ENCODE results near the gene GFRA1. TPM values are rescaled to one million over a fixed set of nuclear protein-coding genes. Genes with fewer than 3 reads are reported as not detected.

The GFRA1 gene
- total and polyA plus RNA-seq, 12 donors = 0.38 to 9.3 (median 1.7) TPM

DNA sequence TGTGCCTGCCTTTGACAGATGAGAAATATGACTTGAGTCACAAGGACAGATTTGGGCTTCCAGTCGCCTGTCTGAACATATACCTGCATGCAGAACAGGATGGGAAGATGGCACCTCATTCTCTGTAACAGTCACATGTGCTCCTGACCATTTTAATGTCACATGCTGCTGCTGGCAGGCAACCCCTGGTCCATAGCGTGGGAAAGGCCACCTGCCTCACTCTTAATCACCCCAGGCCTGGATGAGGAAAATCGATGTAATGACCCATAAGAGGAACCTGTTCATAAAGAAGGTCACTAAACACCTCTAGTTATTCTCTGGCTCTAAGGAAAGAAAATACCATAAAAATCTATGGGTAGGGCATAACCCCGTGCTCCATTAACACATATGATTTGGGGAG is 110.2 kb downstream of the GFRA1 start:
- WGBS, 2 donors = 85 to 87% methylated on average over 4 of the region's 4 CpGs

DNA sequence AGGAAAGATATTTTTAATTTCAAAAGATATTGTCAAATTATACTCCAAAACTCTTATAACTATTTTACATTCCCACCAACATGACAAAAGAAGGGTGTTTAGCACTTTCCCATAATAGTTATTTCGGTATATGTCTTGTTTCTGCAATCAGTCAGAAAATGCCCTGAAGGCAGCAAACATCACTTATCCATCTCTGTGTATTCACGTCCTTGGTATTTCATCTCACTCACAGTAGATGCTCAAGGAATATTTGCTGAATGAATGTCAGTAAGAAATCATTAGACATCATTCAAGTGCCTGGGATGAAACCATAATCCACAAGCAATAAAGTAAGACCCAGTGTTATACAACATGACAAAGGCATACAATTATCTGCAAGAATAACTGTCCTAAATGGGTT is 112.7 kb downstream of the GFRA1 start:
- no peaks in the 10 kb centered on the region for H3K36me3 ChIP-seq
- no peak for ATAC-seq
- no peaks in the 10 kb centered on the region for H3K9me3 ChIP-seq
- H3K4me3 ChIP-seq = no peak overlapping the region
- TF ChIP-seq, protein P1, sequence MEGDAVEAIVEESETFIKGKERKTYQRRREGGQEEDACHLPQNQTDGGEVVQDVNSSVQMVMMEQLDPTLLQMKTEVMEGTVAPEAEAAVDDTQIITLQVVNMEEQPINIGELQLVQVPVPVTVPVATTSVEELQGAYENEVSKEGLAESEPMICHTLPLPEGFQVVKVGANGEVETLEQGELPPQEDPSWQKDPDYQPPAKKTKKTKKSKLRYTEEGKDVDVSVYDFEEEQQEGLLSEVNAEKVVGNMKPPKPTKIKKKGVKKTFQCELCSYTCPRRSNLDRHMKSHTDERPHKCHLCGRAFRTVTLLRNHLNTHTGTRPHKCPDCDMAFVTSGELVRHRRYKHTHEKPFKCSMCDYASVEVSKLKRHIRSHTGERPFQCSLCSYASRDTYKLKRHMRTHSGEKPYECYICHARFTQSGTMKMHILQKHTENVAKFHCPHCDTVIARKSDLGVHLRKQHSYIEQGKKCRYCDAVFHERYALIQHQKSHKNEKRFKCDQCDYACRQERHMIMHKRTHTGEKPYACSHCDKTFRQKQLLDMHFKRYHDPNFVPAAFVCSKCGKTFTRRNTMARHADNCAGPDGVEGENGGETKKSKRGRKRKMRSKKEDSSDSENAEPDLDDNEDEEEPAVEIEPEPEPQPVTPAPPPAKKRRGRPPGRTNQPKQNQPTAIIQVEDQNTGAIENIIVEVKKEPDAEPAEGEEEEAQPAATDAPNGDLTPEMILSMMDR (IDR thresholded peaks at IDR 0.05) = no peak
- no peak for DNase-seq
- H3K27ac ChIP-seq = no peak overlapping the region
- no peaks in the 10 kb centered on the region for H3K4me1 ChIP-seq
- H3K27me3 ChIP-seq = no peaks in the 10 kb centered on the region
- WGBS, 2 donors = 83 to 84% methylated on average over 2 of the region's 2 CpGs
- intact Hi-C loops (cut with DNase I) = no loop called here

More for the DNA sequence above, 110.2 kb downstream of the GFRA1 start:
- Histone ChIP-seq H3K27ac (no peak overlapping the region), H3K9me3 (no peaks in the 10 kb centered on the region), H3K36me3 (no peaks in the 10 kb centered on the region), H3K4me3 (no peak overlapping the region), H3K4me1 (no peaks in the 10 kb centered on the region), H3K27me3 (no peaks in the 10 kb centered on the region)
- ATAC-seq (no peak), DNase-seq (no peak)
- intact Hi-C loops (cut with DNase I) = no loop called here
- TF ChIP-seq, protein P1 (IDR thresholded peaks at IDR 0.05) = no peak

DNA sequence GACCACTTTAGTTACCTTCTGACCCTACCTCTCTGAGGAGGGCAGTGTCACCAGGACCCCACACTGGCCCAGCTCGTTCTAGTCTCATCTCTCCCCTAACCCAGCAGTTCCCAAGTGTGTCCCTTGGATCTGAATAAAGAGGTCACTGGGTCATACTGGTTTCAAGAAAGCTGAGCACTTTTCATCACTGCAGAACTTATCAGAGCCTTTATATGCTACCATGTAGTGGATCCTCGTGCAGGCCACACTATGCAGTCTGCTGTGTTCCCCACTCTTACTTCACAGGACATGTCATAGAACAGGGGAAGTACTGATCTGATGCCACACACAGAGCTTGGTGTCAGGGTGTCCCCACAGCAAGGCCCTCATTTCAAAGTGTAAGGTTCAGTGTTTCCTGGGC is 113.8 kb downstream of the GFRA1 start:
- TF ChIP-seq, protein P1 (IDR thresholded peaks at IDR 0.05) = no peak
- intact Hi-C loops (cut with DNase I) = no loop called here
- Histone ChIP-seq H3K36me3 (no peaks in the 10 kb centered on the region), H3K27me3 (no peaks in the 10 kb centered on the region), H3K4me1 (no peaks in the 10 kb centered on the region), H3K27ac (no peak overlapping the region), H3K4me3 (no peak overlapping the region), H3K9me3 (no peaks in the 10 kb centered on the region)
- no peak for ATAC-seq
- 66 to 71% methylated on average over 2 of the region's 2 CpGs for WGBS, 2 donors
- no peak for DNase-seq

DNA sequence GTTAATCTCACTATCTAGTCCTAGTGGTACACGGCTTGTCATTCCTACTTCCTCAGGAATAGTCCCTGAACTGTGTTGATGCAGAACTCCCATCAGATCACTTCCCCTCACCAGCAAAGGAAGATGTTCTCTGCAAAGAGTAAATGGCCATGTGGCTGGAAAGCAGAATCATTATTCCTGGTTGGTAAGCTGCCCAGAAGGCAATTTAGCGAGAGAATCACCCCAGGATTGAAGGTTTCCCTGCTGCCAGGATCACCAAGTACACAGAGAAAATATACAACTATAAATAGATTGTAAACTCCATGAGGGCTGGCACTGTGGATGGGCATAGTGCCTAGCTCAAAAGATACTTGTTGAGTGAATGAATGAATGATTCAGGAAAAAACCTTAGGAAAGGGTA is 115.0 kb downstream of the GFRA1 start:
- 69 to 79% methylated on average over 2 of the region's 2 CpGs for WGBS, 2 donors
- Histone ChIP-seq H3K4me3 (no peak overlapping the region), H3K27me3 (no peaks in the 10 kb centered on the region), H3K4me1 (no peaks in the 10 kb centered on the region), H3K9me3 (peaks cover 0 to 5% (median 0%) of the 10 kb centered on the region in 11 donors), H3K27ac (no peak overlapping the region), H3K36me3 (no peaks in the 10 kb centered on the region)
- no peak for DNase-seq
- no peak for ATAC-seq
- TF ChIP-seq, protein P1 (IDR thresholded peaks at IDR 0.05) = no peak
- intact Hi-C loops (cut with DNase I) = no loop called here
